Hepatocyte (in vitro differentiated cells): ENCODE measurements around the gene TGFB1I1.

Experiments used
- CTCF ChIP-seq: fragments of 200-600 bp; sonication (generic); IDR thresholded peaks from 2 replicates; pipeline ENCODE4 v1.5.1; 2016; ENCODE audit warnings: antibody characterized with exemption, mild to moderate bottlenecking; ENCODE audit not compliant: poor library complexity
- EZH2phosphoT487 ChIP-seq: fragments of 200-600 bp; sonication (generic); IDR thresholded peaks from one replicate; pipeline ENCODE4 v1.6.1; 2018; ENCODE audit warnings: antibody characterized with exemption, mild to moderate bottlenecking, low read depth, moderate library complexity; ENCODE audit not compliant: unreplicated experiment, severe bottlenecking

- TF ChIP-seq CTCF = no peak
- no peak for TF ChIP-seq EZH2phosphoT487
These were observed 7.0 kb downstream of the TGFB1I1 start for GRCh38 chr16:31478956-31479355.
